Panc1 (cell line): ENCODE results near the gene PARG. TPM values are rescaled to one million over a fixed set of nuclear protein-coding genes. Genes with fewer than 3 reads are reported as not detected.
"Not testable (repeated sequence)": the region's sequence is repeated elsewhere in the genome, so short reads cannot be mapped to it uniquely, and the experiment has no call there.

ENCODE experiments used
- ATAC-seq: fragments of 200-7000 bp; cut with Tn5 transposase; 2 replicates; pipeline ENCODE4 v1.9.1; 2020; ENCODE audit warnings: mild to moderate bottlenecking, moderate library complexity
- BruUV-seq: library from RNA; stranded (reverse); fragments of 400-500 nt; replicated peaks from 2 replicates; lab custom pipeline; 2021; lab: Mats Ljungman, UMichigan
- CTCF ChIA-PET: fragments of 300-600 bp; sonication (Branson Sonifier 250); formaldehyde crosslinking; loops from one replicate; lab custom pipeline; 2022; ENCODE audit warnings: antibody characterized with exemption; lab: Charles Lee
- POLR2A ChIA-PET: fragments of 300-600 bp; sonication (Branson Sonifier 250); formaldehyde crosslinking; loops from one replicate; lab custom pipeline; 2022; ENCODE audit warnings: antibody characterized with exemption; lab: Charles Lee
- DNase-seq: peaks from one replicate; pipeline ENCODE4 v3.0.0-alpha.2; 2010; ENCODE audit warnings: low read depth, low spot score
- H3K27ac ChIP-seq: 2 replicates; pipeline ENCODE4 v1.5.1; 2011; ENCODE audit warnings: mild to moderate bottlenecking, low read length, inconsistent platforms
- H3K27me3 ChIP-seq: fragments of 200-500 bp; sonication (Bioruptor generic); 2 replicates; pipeline ENCODE4 v1.6.0; 2014; ENCODE audit warnings: low read length, inconsistent platforms; ENCODE audit not compliant: control insufficient read depth, insufficient read depth
- H3K36me3 ChIP-seq: fragments of 200-500 bp; sonication (Bioruptor generic); 2 replicates; pipeline ENCODE4 v1.5.1; 2014; ENCODE audit warnings: inconsistent platforms, mild to moderate bottlenecking, low read length, moderate library complexity; ENCODE audit not compliant: control insufficient read depth, insufficient read depth
- H3K4me1 ChIP-seq: 2 replicates; pipeline ENCODE4 v1.5.1; 2011; ENCODE audit warnings: inconsistent platforms, mild to moderate bottlenecking, low read length, moderate library complexity; ENCODE audit not compliant: control insufficient read depth, insufficient read depth
- H3K4me3 ChIP-seq, 2 experiments: 2 replicates each; pipeline ENCODE4 v1.5.1; 2011 to 2012; ENCODE audit warnings: low read depth in 2 of 2, low read length in 2 of 2, mild to moderate bottlenecking in 2 of 2, inconsistent platforms in 1 of 2, moderate library complexity in 1 of 2
- H3K9me3 ChIP-seq: fragments of 200-500 bp; sonication (Bioruptor generic); 2 replicates; pipeline ENCODE4 v1.5.1; 2014; ENCODE audit warnings: low read depth, mild to moderate bottlenecking, inconsistent platforms, low read length, moderate library complexity; ENCODE audit not compliant: control insufficient read depth, insufficient read depth
- in situ Hi-C: cut with HindIII; loops from 2 replicates; pipeline ENCODE4 v1.10.0; 2016; ENCODE audit warnings: low sequenced_read_pairs, low pct_unique_long_range_greater_than_20kb
- intact Hi-C: fragments of 100-400 bp; cut with micrococcal nuclease; formaldehyde crosslinking; loops from one replicate; pipeline ENCODE4 v1.10.0; 2022; ENCODE audit not compliant: unreplicated experiment
- total RNA-seq: library from RNA; stranded (reverse); gene quantifications from one replicate; pipeline ENCODE4 v1.2.1, GENCODE V29; 2021; ENCODE audit not compliant: unreplicated experiment

Gene PARG
- total RNA-seq, 1 experiment from 2014 or later, result 39.9 TPM

GRCh38 chr10:49908290-49909080 is 33.3 kb downstream of the PARG start:
- POLR2A ChIA-PET, H3K27ac ChIP-seq, DNase-seq, H3K9me3 ChIP-seq, H3K36me3 ChIP-seq, H3K4me1 ChIP-seq, intact Hi-C loops, in situ Hi-C loops, H3K27me3 ChIP-seq, ATAC-seq, BruUV-seq, H3K4me3 ChIP-seq, CTCF ChIA-PET: not testable (repeated sequence)

- BruUV-seq, H3K27me3 ChIP-seq, ATAC-seq, H3K36me3 ChIP-seq, DNase-seq, CTCF ChIA-PET, H3K4me1 ChIP-seq, H3K9me3 ChIP-seq, POLR2A ChIA-PET, intact Hi-C loops, H3K4me3 ChIP-seq, H3K27ac ChIP-seq, in situ Hi-C loops: not testable (repeated sequence)
Observed at GRCh38 chr10:49903829-49904228, 38.0 kb downstream of the PARG start.

GRCh38 chr10:49900406-49900805 is 41.4 kb downstream of the PARG start:
- POLR2A ChIA-PET, H3K27ac ChIP-seq, BruUV-seq, H3K4me1 ChIP-seq, H3K27me3 ChIP-seq, H3K4me3 ChIP-seq, DNase-seq, H3K9me3 ChIP-seq, CTCF ChIA-PET, ATAC-seq, in situ Hi-C loops, H3K36me3 ChIP-seq, intact Hi-C loops: not testable (repeated sequence)

GRCh38 chr10:49899999-49900398 is 41.8 kb downstream of the PARG start:
- intact Hi-C loops, H3K4me3 ChIP-seq, H3K27me3 ChIP-seq, DNase-seq, H3K36me3 ChIP-seq, in situ Hi-C loops, H3K27ac ChIP-seq, H3K9me3 ChIP-seq, ATAC-seq, BruUV-seq, POLR2A ChIA-PET, CTCF ChIA-PET, H3K4me1 ChIP-seq: not testable (repeated sequence)

- H3K9me3 ChIP-seq, H3K27ac ChIP-seq, H3K4me3 ChIP-seq, H3K27me3 ChIP-seq, H3K36me3 ChIP-seq, DNase-seq, BruUV-seq, in situ Hi-C loops, ATAC-seq, H3K4me1 ChIP-seq, CTCF ChIA-PET, POLR2A ChIA-PET, intact Hi-C loops: not testable (repeated sequence)
Observed at GRCh38 chr10:49890025-49890424, 51.8 kb downstream of the PARG start.

GRCh38 chr10:49884739-49885331 is 57.0 kb downstream of the PARG start:
- in situ Hi-C loops, BruUV-seq, DNase-seq, H3K9me3 ChIP-seq, CTCF ChIA-PET, ATAC-seq, H3K27ac ChIP-seq, H3K27me3 ChIP-seq, intact Hi-C loops, H3K36me3 ChIP-seq, POLR2A ChIA-PET, H3K4me1 ChIP-seq, H3K4me3 ChIP-seq: not testable (repeated sequence)

GRCh38 chr10:49883852-49884251 is 58.0 kb downstream of the PARG start:
- DNase-seq, H3K27ac ChIP-seq, BruUV-seq, H3K4me1 ChIP-seq, intact Hi-C loops, H3K4me3 ChIP-seq, CTCF ChIA-PET, POLR2A ChIA-PET, H3K9me3 ChIP-seq, in situ Hi-C loops, H3K36me3 ChIP-seq, H3K27me3 ChIP-seq: not testable (repeated sequence)
- ATAC-seq, result peak; percentile 70; the same call in 1 of the 2 replicates
